GM19452 (cell line): Measurements from ENCODE around the gene ZBTB24.

Experiments
- ATAC-seq: cut with Tn5 transposase; IDR thresholded peaks from one replicate; pipeline ENCODE4 v1.9.1; 2021; ENCODE audit not compliant: unreplicated experiment

The ZBTB24 gene

GRCh38 chr6:109453594-109454495 is 29.2 kb downstream of the ZBTB24 start:
- no peak for ATAC-seq

GRCh38 chr6:109453156-109453555 is 29.9 kb downstream of the ZBTB24 start:
- no peak for ATAC-seq

GRCh38 chr6:109452181-109452580 is 30.8 kb downstream of the ZBTB24 start:
- ATAC-seq: no peak

- no peak for ATAC-seq
These were observed 31.6 kb downstream of the ZBTB24 start for GRCh38 chr6:109451376-109451775.

- no peak for ATAC-seq
These were observed 32.2 kb downstream of the ZBTB24 start for GRCh38 chr6:109450801-109451200.

- no peak for ATAC-seq
These were observed 33.0 kb downstream of the ZBTB24 start for GRCh38 chr6:109449795-109450673.

GRCh38 chr6:109449064-109449794 is 33.8 kb downstream of the ZBTB24 start:
- no peak for ATAC-seq

- ATAC-seq: no peak
These were observed 34.4 kb downstream of the ZBTB24 start for GRCh38 chr6:109448615-109449014.

GRCh38 chr6:109447878-109448555 is 35.0 kb downstream of the ZBTB24 start:
- no peak for ATAC-seq

GRCh38 chr6:109447087-109447486 is 35.9 kb downstream of the ZBTB24 start:
- ATAC-seq: no peak

- ATAC-seq: no peak
These were observed 36.5 kb downstream of the ZBTB24 start for GRCh38 chr6:109446541-109446940.

- no peak for ATAC-seq
These were observed 36.9 kb downstream of the ZBTB24 start for GRCh38 chr6:109446072-109446471.

- ATAC-seq: no peak
These were observed 37.6 kb downstream of the ZBTB24 start for GRCh38 chr6:109445382-109445781.

GRCh38 chr6:109443425-109443950 is 39.5 kb downstream of the ZBTB24 start:
- ATAC-seq: no peak

GRCh38 chr6:109442393-109442924 is 40.6 kb downstream of the ZBTB24 start:
- ATAC-seq: no peak

- peak; percentile 7 for ATAC-seq
These were observed 41.8 kb downstream of the ZBTB24 start for GRCh38 chr6:109441069-109441816.

- peak; percentile 88 for ATAC-seq
These were observed 42.5 kb downstream of the ZBTB24 start, which contains the start of the genes PPIL6 and SMPD2 for GRCh38 chr6:109440331-109441068. Gene PPIL6, minus strand, starts transcription at chr6:109440628. Its CDS starts 38 bp downstream, at chr6:109440590. Gene SMPD2, plus strand, starts transcription at chr6:109440724. Its CDS starts 398 bp downstream, at chr6:109441122.

GRCh38 chr6:109436041-109436440 is 47.0 kb downstream of the ZBTB24 start:
- ATAC-seq: no peak
